Fibroblast of lung (primary cell): ENCODE measurements around the gene WDR49.

Experiments
- EZH2 ChIP-seq: IDR thresholded peaks from 2 replicates; pipeline ENCODE4 v1.5.1; 2012; ENCODE audit warnings: low read length, control low read depth, mild to moderate bottlenecking; ENCODE audit errors: missing control alignments
- TF ChIP-seq, protein P1 (sequence below), 2 donors: IDR thresholded peaks in 1 of 2; conservative IDR thresholded peaks in 1 of 2; 1 replicate in 1 of 2; 2 replicates in 1 of 2; pipeline ENCODE4 v1.5.1; 2011 to 2012; ENCODE audit warnings: low read length in 2 of 2, control low read depth in 1 of 2, inconsistent platforms in 1 of 2, low read depth in 1 of 2, mild to moderate bottlenecking in 1 of 2

DNA sequence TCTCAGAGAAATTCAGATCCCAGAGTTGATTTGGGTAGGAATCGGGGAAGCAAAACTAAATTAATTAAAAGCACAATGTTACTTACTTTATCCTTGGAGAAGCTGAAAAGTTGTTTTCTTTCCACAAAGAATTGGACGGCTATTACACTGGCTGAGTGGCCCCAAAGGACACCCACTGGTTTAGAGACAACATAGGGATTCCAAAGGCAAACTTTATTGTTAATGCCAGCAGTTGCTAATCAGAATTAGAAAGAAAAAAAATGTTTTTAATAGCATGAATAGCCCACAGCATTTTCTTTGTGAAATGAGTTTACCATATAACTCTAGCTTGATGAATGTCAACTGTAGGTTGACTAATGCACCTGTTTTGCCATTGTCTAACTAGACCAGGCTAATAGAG, 51.7 kb downstream of the WDR49 start:
- TF ChIP-seq, protein P1, sequence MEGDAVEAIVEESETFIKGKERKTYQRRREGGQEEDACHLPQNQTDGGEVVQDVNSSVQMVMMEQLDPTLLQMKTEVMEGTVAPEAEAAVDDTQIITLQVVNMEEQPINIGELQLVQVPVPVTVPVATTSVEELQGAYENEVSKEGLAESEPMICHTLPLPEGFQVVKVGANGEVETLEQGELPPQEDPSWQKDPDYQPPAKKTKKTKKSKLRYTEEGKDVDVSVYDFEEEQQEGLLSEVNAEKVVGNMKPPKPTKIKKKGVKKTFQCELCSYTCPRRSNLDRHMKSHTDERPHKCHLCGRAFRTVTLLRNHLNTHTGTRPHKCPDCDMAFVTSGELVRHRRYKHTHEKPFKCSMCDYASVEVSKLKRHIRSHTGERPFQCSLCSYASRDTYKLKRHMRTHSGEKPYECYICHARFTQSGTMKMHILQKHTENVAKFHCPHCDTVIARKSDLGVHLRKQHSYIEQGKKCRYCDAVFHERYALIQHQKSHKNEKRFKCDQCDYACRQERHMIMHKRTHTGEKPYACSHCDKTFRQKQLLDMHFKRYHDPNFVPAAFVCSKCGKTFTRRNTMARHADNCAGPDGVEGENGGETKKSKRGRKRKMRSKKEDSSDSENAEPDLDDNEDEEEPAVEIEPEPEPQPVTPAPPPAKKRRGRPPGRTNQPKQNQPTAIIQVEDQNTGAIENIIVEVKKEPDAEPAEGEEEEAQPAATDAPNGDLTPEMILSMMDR (conservative IDR thresholded peaks at IDR 0.05 in 1 of 2, IDR thresholded peaks at IDR 0.05 in 1 of 2; ENCODE audit: low read depth in 1 of 2, low read length in 2 of 2): no peak
- TF ChIP-seq EZH2: no peak
